WI38 (cell line): Measurements from ENCODE around the gene TEX2.

ENCODE experiments used
- H3K4me3 ChIP-seq: 2 replicates; pipeline ENCODE4 v1.5.1; 2011; ENCODE audit warnings: low read depth, mild to moderate bottlenecking, control low read depth, low read length
- CTCF ChIP-seq: IDR thresholded peaks from 2 replicates; pipeline ENCODE4 v1.5.1; 2012; ENCODE audit warnings: low read depth, mild to moderate bottlenecking, control low read depth, low read length

The TEX2 gene

GRCh38 chr17:64277831-64278562 lies 14.9 kb upstream of the TEX2 start:
- no peak for TF ChIP-seq CTCF
- H3K4me3 ChIP-seq, result no peak overlapping the region

DNA sequence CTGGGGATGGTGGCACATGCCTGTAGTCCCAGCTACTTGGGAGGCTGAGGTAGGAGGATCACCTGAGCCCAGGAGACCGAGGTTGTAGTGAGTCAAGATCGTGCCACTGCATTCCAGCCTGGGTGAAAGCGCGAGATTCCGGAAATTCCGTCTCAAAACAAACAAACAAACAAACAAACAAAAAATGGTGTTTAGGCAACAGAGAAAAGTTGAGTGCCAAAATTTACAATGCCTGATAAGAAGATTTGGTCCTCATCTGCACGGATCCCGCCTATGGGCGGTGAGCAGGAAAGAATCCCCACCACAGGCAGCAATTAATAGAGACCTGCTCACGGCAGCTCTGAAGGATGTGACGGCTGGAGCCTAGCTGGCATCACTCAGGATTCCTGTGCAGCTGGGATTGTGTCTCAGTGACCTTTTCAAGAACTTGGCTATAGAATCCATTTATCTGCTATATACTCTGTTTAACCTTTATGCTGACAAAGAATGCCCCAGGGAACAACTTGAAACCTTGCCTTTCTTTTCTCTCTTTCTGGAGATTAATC lies 14.0 kb upstream of the TEX2 start:
- no peak overlapping the region for H3K4me3 ChIP-seq
- no peak for TF ChIP-seq CTCF

DNA sequence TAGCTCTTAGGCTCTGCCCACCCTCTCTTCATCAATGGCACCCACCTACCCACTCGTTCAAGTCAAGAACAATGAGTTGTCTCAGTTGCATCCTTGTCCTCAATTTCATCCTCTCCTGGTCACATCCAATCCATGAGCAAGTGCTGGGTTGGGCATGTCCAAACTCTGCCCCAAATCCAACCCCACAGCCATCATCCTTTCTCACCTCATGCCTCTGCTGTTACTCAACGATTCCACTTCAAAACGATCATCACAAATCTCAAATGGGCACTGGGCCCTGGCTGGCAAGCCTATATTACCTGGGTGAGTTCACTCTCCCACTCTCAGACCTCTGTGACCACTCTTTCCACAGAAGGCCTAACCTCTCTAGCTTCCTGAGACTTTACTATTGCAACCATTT lies 12.0 kb upstream of the TEX2 start:
- H3K4me3 ChIP-seq, result no peak overlapping the region
- TF ChIP-seq CTCF, result no peak

GRCh38 chr17:64273006-64273405 lies 9.9 kb upstream of the TEX2 start:
- no peak for TF ChIP-seq CTCF
- H3K4me3 ChIP-seq, result no peak overlapping the region

DNA sequence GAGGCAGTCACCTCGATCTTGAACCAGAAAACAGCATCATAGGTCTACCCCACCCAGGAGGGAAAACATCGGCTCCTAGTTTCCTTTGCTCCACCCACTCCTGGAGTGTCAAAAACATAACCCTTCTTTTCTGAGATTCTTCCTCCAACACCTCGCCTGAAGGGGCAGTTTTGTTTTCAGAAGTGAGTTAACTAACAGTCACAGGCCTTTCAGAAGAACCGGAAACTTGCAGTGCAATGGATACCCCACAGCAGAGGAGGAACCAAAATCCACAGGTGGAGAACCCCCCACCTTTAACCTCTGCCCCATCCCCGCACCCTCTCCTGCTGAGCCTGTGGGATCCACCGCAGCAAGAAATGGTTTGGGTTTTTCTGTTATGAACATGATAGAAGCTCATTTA lies 7.8 kb upstream of the TEX2 start:
- no peak overlapping the region for H3K4me3 ChIP-seq
- TF ChIP-seq CTCF, result no peak

DNA sequence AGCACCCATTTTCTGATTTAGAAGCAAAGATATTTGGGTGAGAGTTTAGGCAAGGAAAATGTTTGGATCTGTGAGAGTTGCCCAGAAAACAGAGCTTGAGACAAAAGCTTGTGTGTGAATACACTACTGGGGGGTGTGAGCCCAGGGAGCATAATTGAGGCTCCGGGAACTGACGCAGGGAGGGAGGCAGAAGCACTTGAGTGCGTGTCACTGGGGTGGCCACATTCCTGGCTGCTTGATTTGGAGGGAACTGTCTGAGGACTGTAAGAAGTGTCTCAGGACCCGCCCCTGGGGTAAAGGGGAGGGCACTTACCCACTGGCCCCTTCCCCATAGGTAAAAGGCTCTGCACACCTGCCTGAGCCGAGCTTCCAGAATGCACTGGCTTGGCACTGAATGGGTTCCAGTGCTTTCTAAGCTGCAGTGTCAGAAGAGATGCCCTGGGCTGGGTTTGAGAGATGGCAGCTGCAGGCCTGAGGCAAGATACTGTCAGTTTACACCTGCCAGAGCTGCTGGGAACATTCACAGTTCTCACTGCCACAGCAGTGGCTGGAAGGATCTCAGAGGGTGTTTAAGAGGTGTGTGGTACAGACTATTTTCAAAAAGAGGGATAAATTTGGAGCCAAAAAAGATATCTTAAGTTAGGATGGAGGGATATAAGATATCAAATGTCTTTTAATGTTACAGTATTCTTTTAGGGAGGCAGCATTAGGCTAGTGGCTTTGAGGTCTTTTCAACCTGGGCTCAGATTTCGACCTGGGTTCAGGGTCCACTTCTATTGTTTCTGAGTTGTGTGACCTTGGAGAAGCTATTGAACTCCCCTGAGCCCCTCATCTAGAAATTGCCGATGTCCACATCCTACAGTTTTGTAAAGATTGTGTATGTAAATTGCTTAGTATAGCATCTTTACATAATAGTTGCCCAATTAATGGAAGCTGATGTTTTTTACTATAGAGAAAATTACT lies 6.9 kb upstream of the TEX2 start:
- TF ChIP-seq CTCF, result no peak
- H3K4me3 ChIP-seq, result no peak overlapping the region

- no peak overlapping the region for H3K4me3 ChIP-seq
- no peak for TF ChIP-seq CTCF
These were observed 1.8 kb upstream of the TEX2 start for GRCh38 chr17:64264891-64265290.
